GM15510 (cell line): Measurements from ENCODE around the gene FOXP4.

Source experiments
- POLR2A ChIP-seq: IDR thresholded peaks from 3 replicates; pipeline ENCODE4 v1.6.1; 2011; ENCODE audit warnings: borderline replicate concordance; ENCODE audit not compliant: insufficient read length; ENCODE audit errors: extremely low read depth

Gene FOXP4

DNA sequence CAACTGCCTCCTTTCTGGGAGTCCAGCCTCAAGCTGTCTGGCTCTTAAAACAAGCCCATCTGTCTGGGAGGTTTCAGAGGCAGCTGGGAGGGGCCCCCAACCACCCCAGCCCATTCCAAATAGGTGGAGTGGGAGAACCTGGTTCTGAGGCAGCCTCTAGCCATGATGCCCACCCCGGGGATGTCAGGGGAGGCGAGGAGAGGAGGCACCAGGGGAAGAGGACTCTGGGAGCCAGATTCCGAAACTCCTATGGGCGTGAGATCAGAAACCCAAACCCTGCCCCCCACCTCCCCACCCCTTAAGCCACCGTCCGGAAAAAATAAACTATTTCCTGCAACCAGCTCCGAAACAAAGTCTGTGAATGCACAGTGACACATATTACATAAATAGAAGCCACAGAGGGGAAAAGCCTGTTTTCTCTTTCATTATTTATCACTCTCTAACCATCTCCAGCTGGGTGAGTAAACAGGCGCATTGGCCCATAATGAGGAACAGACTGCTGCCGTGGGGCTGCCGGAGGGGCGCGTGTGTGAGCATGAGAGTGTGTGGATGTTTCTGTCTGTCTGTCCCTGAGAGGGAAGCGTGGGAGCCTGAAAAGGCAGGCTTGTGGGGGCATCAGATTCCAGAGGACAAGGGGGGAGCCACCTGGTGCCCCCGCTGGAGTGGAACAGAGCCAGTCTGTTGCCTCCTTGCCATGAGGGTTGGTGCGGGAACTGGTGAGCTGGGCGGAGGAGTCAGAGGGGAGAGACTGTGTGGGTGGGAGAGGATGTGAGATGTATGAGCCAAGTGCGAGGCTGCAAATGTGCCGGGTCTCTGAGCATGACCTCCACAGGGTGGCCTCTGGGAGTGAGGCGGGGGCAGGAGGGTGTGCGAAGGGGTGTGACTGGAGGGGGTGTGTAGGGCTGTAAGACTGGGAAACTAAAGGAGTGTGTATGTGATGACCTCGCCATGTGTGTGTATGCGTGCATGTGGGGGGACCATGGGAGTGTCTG is 14.3 kb upstream of the FOXP4 start:
- no peak for TF ChIP-seq POLR2A

GRCh38 chr6:41535766-41536165 is 10.4 kb upstream of the FOXP4 start:
- TF ChIP-seq POLR2A: no peak

DNA sequence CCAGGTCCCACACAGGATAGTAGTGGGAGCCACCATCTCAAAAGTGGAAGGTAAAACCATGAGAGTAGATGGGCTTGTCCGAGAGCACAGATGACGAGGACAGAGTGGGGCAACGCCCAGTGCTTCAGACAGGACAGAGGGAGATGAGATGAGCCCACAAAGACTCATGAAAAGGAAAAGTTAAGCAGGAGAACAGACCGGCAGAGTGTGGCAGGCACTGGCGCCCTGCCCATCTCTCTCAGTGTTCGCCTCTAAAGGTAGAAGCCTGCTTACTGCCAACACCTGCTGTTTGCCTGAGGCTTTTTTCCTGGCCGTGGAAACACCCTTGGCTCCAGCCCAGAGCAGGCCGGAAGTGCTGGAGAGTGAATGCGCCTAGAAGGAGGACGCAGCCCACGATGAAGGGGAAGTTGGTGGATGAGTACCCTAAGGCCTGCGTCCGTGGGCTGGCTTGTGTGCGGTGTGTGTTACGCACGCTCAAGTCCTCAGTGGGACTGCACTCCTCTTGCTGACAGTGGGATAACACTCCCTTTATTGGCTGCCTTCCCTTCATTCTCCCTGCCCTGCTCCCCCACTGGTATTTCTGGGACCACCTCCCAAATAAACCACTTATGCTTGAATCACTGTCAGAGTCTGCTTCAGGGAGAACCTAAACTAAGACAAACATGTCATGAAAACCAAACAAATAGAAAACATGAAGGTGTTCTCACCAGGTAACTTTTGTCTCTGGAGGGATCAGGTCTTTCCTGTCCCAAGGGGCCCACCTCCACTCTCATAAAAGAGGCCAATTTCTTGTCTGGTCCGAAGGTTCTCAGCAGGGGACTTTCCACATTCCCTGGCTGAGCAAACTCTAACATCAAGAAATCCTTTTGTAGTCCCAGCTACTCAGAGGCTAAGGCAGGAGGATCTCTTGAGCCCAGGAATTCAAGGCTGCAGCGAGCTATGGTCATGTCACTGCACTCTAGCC is 9.1 kb upstream of the FOXP4 start:
- TF ChIP-seq POLR2A: no peak

- TF ChIP-seq POLR2A: no peak
These were observed 7.5 kb upstream of the FOXP4 start for GRCh38 chr6:41538556-41539182.

DNA sequence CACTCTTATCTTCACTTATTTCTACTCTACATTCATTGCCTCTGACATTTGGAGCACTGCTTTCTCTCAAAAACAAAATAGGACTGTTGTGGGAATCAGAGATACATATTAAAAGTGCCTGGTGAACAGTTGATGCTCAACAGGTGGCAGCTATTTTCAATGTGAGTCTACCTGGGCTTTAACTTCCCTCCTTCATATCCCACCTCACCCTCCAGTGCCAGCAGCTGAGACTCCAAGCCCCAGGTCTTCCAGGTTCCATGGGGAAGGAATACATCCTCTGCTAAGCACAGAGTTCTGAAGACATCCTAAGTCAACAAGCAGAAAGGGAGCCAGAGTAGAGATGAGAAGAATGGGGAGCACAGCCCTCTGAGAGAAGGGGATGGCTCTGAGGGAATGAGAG is 7.0 kb upstream of the FOXP4 start:
- no peak for TF ChIP-seq POLR2A

GRCh38 chr6:41541364-41541763 is 4.8 kb upstream of the FOXP4 start:
- TF ChIP-seq POLR2A: no peak

DNA sequence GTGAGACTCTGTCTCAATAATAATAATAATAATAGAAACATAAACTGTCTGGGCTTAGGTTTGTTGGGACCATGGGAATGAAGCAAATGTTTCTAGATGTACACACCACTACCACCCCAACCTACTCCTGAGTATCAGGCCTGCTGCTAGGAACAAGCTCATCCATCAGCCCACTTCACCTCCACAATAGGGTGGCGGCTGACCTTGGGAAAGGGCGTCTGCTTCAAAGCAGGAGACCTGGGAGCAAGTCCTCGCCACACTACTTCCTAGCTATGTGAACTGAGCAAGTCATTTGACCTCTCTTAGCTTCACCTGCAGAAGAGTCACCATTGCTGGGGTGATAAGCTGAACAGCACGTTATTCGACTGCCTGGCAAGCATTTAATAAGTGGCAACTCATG is 3.1 kb upstream of the FOXP4 start:
- no peak for TF ChIP-seq POLR2A

DNA sequence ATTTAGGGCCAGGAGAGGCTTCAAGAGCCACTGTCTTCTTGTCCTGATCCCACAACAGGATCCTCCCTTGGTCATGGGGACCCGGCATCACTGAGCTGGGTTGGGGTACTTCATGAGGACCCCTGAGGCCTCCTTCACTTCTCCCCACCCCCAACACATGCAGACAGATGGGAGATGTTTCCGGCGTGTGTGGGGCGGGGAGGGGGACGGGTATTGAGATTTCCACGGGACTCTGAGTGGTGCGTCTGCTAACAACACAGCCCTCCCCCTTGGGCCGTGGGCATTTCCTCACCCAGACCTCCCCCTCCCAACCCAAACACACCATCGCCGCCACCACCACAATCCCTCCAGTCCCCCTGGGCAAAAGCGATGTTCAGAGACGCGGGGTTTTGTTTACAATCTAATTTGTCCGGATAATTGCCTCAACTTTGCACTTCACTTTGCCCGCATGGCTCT is 906 bp upstream of the FOXP4 start:
- TF ChIP-seq POLR2A: no peak

DNA sequence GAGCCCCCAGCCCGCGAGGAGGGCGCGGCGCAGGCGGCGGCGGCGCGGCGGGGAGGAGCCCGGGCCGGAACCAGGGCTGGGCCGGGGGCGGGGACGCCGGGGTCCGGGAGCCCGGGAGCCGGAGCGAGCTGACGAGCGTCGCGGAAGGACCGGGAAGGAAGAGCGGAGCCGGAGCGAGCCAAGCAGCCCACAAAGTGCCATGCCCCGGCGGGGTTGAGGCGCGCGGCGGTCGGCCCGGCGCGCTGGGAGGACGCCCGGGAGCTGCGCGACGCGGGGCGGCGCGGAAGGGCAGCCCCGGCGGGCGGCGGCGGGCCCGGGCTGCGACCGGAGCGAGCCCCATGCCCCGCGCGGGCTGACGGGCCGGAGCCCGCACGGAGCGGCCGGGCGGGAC is 289 bp downstream of the FOXP4 start:
- no peak for TF ChIP-seq POLR2A

DNA sequence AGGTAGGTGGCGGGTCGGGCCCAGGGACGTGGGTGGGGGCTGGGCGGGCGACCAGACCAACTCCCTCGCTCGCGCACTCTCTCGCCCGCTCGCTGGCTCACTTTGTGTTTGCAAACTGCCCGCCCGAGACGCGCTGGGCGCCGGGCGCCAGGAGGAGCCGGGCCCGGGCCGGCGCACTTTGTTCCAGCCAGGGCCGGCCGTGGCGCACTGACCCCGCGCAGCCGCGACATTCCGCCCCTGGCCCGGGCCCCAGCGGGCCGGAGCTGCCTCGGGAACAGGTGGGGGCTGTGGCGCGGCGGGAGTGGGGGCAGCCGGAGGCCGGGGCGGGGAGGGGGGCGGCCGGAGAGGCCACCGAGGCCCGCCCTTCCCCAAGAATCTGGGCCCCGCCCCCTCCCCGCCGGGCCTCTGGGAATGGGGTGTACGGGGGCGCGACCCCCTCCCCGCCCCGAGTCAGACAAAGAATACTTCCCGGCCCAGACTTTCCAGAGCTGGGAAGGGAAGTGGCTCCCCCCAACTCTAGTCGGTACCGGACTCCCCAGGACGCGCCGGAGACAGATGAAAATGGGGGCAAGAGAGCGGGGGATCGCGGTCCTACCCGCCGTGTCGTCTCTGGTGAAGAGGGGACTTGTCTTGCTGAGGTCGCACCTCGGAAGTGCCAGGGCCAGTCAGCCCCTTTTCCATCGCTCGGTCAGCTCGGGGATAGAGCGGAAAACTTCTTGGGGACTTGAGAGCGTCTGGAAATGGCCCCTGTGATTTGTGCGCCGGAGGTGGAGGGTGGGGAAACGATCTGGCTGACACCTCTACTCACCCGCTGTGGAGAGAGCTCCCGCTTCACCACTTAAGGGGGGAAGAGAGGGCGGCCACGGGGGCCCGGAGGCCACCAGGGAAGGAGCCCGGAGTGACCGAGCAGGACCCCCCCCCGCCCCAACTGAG is 951 bp downstream of the FOXP4 start:
- TF ChIP-seq POLR2A: no peak

- no peak for TF ChIP-seq POLR2A
These were observed 1.6 kb downstream of the FOXP4 start for GRCh38 chr6:41547799-41548097.

- no peak for TF ChIP-seq POLR2A
These were observed 2.1 kb downstream of the FOXP4 start for GRCh38 chr6:41548098-41548840.
